GM21515 (cell line): ENCODE measurements around the gene SPATA1.
"Not testable (repeated sequence)": the region's sequence is repeated elsewhere in the genome, so short reads cannot be mapped to it uniquely, and the experiment has no call there.

Experiments used
- ATAC-seq: cut with Tn5 transposase; IDR thresholded peaks from one replicate; pipeline ENCODE4 v1.9.1; 2021; ENCODE audit not compliant: unreplicated experiment

Gene SPATA1

DNA sequence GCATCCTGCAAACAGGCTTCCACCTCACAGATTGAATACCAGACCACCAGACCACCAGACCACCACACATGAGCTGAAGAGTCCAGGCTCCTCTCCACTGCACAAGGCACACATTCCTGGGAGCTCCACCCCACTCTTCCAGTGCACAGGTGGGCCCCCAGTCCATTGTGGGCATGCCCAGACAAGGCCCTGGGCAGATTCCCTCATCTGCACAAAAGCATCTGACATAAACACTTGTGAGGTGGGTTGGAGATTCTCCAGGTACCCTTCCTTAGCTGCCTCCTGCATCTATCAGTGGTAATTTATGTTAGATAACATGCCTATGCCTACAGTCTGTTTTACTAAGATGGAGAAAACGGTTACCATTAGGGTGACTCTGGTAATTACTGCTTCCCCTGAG, 79.6 kb downstream of the SPATA1 start:
- no peak for ATAC-seq

- no peak for ATAC-seq
These were observed 80.9 kb downstream of the SPATA1 start for GRCh38 chr1:84587099-84587498.

- ATAC-seq, result not testable (repeated sequence)
These were observed 88.8 kb downstream of the SPATA1 start for GRCh38 chr1:84594959-84595358.

DNA sequence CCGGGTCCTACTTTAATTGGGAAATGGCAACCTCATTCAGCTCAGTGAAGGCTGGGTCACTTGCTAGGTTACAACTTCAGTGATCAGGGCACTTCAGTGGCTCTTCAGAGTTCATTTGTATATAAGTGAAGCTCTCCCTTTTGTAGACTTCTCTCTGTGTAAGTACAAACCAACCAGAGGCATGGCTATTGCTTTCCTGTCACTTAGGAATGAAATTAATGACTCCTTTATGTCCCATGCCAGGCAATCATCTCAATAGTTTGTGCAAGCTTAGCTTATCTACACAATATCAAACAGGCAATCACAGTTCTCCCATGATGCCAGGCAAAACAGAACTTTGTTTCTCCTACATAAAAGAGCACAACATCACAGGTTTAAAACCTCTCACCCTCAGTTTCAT, 90.8 kb downstream of the SPATA1 start:
- ATAC-seq, result no peak

- no peak for ATAC-seq
These were observed 92.2 kb downstream of the SPATA1 start for GRCh38 chr1:84598418-84598817.

GRCh38 chr1:84598846-84599741, 92.9 kb downstream of the SPATA1 start:
- peak; percentile 79 for ATAC-seq

GRCh38 chr1:84600796-84601195, 94.6 kb downstream of the SPATA1 start:
- ATAC-seq, result no peak

- ATAC-seq, result no peak
These were observed 97.0 kb downstream of the SPATA1 start for GRCh38 chr1:84603223-84603622.

- ATAC-seq, result no peak
These were observed 98.0 kb downstream of the SPATA1 start for GRCh38 chr1:84603941-84604830.

DNA sequence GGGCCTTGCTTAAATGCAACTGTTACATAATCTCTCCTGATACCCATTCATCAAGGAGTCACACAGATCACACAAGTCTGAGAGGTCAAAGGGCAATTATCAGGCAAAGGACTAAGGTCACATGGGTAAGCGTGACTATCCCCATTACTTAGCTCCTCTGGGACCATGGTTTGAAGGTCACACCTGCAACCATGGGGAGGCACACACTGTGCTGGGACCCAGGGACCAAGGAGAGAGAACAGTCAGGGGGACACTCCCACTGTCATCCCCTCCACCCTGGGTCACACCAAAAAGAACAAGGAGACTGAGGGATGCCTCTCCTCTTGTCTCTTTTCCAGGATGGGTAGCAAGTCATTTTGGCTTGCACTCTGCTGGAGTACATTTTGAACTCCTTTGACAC, 99.0 kb downstream of the SPATA1 start:
- ATAC-seq, result no peak

GRCh38 chr1:84606977-84607376, 100.8 kb downstream of the SPATA1 start:
- no peak for ATAC-seq

GRCh38 chr1:84611091-84611490, 104.9 kb downstream of the SPATA1 start:
- no peak for ATAC-seq

DNA sequence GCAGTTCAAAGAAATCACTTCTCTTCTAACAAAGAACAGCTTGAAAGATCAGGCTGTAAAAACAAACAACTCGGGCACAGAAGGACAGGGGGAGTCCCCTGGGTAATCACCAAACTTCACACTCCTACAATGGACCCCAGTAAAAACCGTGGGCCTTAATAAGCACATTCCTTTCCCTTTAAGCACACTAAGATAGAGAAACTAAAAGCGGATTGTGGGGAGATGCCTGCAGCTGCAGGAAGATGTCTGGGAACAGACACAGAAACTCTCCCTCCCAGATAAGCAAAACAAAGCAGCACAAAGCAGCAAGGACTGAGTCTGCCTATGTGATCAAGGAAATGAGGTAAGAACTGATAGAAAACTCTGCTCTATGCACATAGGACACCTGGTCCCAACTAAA, 105.6 kb downstream of the SPATA1 start:
- no peak for ATAC-seq

- no peak for ATAC-seq
These were observed 106.8 kb downstream of the SPATA1 start for GRCh38 chr1:84613026-84613425.

- ATAC-seq, result no peak
These were observed 107.7 kb downstream of the SPATA1 start for GRCh38 chr1:84613887-84614286.

DNA sequence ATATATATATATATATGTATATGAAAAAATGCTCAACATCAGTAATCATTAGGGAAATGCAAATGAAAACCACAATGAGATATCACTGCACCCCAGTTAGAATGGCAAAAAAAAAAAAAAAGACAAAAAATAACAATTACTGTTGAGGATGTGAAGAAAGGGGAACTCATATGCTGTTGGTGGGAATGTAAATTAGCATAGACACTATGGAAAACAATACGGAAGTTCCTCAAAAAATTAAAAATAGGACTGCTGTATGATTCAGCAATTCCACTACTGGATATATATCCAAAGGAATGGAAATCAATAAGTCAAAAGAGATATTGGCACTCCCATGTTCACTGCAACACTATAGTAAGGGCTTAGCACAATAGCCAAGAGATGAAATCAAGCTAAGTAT, 109.6 kb downstream of the SPATA1 start:
- no peak for ATAC-seq
